ENCODE results near the gene ZEB1. TPM values are rescaled to one million over a fixed set of nuclear protein-coding genes. Genes with fewer than 3 reads are reported as not detected.
"Not testable (repeated sequence)": the region's sequence is repeated elsewhere in the genome, so short reads cannot be mapped to it uniquely, and the experiment has no call there.

ZEB1 gene
- total RNA-seq, 1 donor from 2014 or later: 76.9 TPM

DNA sequence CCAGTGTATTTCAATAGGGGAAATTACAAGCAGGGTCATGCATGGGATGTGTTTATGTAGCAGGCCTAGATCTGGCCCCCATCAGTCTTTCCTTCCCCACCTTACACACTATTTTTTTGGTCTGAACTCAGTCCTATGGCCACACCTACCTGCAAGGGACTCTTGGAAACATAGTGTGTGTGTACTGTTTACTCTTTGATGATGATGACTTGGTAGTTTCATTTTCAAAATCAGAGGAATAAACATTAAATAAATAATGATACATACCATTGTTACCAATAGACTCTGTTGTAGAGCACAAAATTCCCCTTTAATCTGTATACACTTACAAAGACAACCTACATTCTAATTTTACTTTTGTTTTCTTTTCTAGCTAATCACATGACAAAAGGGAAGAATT, 191.0 kb downstream of the ZEB1 start:
- DNase-seq: no peak

DNA sequence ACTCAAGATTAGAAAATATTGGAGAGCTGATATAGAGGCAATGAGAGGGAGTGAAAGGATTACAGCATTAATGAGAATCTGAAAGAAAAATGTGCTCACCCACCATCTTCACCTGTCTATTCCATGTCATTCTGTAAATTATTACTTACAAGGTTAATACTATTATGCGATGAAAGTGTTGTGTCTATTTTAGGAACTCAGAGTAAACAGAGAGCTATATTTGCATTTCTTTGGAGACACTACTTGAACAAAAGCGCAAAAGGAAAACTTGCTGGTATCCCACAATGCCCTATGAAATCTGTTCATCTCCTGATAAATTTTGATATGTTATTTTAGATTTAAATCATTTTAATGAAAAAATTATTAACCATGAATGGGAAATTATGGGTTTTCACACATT, 196.1 kb downstream of the ZEB1 start:
- DNase-seq: no peak

DNA sequence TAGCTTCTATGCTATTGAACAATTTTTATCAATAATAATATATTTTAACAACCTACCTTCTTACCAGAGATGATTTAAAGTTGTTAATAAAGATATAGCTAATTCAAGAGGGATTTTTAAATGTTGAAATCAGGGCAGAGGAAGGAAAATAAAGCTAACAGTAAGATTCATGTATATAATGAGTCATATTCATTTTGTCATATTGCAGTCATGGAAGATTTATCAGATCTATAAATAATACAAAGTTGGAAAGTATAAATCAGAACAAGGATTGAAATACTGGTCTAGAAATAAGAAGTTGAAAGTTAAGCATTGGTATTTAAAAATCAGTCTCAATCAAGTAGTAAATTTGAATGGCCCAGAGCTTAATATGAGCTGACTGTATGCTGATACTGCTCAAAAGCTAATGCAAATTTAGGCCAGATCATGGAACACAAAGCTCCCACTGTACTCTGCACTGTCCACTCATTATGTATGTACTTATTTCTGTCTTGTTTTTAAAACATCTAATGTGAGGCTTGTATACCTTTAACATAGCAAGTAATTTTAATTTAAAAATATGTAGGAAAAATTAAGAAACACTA, 196.9 kb downstream of the ZEB1 start:
- no peak for DNase-seq

- DNase-seq: no peak
Measured at GRCh38 chr10:31520986-31521831, 202.2 kb downstream of the ZEB1 start.

DNA sequence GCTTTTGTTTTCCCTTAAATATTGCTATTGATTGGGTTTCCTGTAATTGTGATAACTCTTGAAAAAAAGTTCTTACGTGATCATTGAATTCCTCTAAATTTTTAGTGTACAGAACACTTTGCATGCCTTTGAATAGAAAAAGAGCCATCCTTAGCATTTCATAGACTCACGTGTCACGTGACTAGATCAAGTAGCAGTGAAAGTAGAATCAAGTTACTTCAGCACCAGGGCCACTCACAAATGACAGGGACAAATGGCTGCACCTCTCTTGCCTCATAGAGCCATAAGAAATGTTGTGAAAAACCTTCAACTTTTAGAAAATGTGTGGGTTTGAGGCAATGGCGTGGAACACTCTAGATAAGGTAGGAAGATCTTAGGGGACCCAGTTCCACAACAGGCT, 203.8 kb downstream of the ZEB1 start:
- no peak for DNase-seq

DNA sequence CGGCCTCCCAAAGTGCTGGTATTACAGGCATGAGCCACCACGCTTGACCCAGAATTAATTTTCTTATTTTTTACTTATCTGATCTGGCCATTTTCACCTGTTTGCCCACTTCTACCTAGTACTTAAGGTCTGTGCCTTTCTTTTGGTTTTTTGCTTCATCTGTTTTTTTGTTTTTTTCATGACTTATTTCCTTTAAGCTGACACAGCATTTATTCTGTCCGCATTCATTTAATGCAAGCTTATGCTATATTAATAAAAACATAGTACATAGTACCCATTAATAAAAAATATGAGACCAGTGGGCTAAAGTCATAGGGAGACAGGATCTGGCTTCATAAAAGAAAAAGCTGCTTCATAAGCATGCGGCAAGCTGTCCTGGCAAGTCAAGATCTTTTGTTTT, 205.4 kb downstream of the ZEB1 start:
- DNase-seq: no peak

DNA sequence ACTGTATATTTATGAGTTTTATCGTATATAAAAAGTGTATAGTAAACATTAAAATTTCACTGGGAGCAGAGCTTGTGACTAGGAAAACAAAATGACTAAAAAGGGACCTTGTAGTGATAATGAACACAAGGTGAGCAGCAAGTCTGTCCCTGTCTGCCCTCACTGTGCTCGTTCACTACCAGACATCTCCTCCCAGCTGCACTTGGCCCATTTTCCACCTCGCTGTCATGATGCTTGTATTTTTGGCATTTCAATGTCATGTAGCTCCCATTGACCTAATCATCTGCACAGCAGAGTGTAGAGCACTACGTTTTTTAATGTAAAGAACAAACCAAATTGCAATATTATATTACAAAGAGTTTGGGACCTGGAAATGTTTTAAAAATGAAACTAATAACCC, 207.2 kb downstream of the ZEB1 start:
- no peak for DNase-seq

DNA sequence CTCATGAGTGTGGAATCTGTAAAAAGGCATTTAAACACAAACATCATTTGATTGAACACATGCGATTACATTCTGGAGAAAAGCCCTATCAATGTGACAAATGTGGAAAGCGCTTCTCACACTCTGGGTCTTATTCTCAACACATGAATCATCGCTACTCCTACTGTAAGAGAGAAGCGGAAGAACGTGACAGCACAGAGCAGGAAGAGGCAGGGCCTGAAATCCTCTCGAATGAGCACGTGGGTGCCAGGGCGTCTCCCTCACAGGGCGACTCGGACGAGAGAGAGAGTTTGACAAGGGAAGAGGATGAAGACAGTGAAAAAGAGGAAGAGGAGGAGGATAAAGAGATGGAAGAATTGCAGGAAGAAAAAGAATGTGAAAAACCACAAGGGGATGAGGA, 207.7 kb downstream of the ZEB1 start:
- no peak for DNase-seq

- no peak for DNase-seq
Measured at GRCh38 chr10:31528831-31529230, 209.8 kb downstream of the ZEB1 start.

GRCh38 chr10:31536302-31536701, 217.3 kb downstream of the ZEB1 start:
- DNase-seq: no peak

GRCh38 chr10:31549896-31550295, 230.9 kb downstream of the ZEB1 start:
- no peak for DNase-seq

GRCh38 chr10:31554556-31554955, 235.5 kb downstream of the ZEB1 start:
- DNase-seq: no peak

DNA sequence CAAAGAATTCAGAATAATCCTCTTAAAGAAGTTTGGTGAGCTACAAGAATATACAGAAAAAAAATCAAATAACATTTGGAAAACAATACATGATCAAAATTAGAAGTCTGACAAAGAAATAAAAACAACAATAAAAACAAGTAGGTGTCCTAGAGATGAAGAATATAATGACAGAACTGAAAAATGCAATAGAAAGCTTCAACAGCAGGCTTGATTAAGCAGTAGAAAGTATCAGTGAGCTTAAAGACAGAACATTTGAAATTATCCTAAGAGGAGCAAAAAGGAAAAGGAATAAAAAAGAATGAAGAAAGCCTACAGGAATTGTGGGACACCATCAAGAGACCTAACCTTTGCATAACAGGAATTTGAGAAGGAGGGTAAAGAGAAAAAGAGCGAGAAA, 238.8 kb downstream of the ZEB1 start:
- DNase-seq: no peak

- DNase-seq: not testable (repeated sequence)
Measured at GRCh38 chr10:31568252-31568861, 249.3 kb downstream of the ZEB1 start.

DNA sequence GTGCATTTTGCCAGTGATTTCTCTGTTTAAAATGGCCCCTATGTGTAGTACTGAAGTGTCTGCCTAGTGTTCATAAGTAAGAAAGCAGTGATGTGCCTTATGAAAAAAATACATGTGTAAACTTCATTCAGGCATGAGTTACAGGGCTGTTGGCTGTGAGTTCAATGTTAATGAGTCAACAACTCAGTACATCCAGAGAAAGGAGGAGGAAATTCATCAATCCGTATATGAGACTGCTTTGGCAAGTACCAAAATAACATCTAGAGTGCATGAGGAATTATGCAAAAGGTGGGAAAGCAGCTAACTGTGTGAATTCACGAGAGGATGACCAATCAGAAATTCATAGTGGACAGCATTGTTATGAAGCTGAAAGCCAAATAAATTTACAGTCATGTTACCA, 255.6 kb downstream of the ZEB1 start:
- DNase-seq: no peak

- DNase-seq: no peak
Measured at GRCh38 chr10:31578181-31578852, 259.3 kb downstream of the ZEB1 start.

GRCh38 chr10:31578951-31579350, 259.9 kb downstream of the ZEB1 start:
- DNase-seq: no peak

Small RNA genes lying within 50 kb of the gene (small RNA-seq; reads per million reads assigned to genes)
- gene SPTLC1P1: not detected

Measured in occipital lobe (tissue), 3 donors.